ENCODE measurements around the gene TMEM59L. TPM values are rescaled to one million over a fixed set of nuclear protein-coding genes. Genes with fewer than 3 reads are reported as not detected.
A peak's percentile ranks its signal among the peaks of the same experiment; 100 is the strongest.

The TMEM59L gene
- total and polyA plus RNA-seq, 9 of the 15 experiments (the other 6 are each of a cell fraction or from before 2014, with no cell fraction given) = 0.37 TPM; not detected in 8

DNA sequence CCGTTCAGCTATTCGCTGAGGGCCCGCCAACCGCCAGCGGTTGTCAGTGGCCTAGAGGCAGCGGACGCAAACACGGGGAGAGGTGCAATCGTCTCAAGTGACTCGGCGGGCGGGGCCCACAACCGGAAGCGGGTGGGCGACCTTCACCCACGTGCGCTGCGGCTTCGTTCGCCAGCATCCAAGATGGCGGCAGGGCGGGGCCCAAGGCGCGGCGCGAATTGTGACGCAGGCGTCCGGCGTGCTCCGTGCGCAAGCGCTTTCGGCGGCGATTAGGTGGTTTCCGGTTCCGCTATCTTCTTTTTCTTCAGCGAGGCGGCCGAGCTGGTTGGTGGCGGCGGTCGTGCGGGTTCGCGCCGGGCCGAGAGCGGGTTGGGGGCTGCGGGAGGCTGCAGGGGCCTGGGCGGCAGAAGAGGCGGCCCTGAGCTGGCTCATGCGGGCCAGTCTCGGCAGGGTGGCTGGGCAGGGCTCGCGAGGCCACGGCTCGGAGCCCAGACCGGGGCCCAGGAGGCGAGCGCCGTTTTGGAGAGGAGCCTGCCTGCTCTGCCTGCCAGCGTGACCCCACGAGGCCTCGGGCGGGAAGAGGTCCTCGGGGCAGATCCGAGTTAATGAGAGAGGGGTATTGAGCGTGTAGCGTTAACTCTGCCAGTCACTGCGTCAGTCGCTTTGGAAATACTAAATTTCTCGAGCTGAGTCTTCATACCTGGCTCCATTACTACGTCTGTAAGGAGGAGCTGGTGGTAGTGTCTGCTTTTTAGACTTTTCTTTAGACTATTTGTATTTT, 40.9 kb upstream of the TMEM59L start, which contains the start of gene UBA52 (continued):
- TF ChIP-seq CEBPG (CRISPR knock-in tag; IDR thresholded peaks at IDR 0.05) = peak; percentile 58; the same call in 1 of the 2 replicates
- TF ChIP-seq CEBPG (tag; conservative IDR thresholded peaks at IDR 0.05 in 1 of 2, IDR thresholded peaks at IDR 0.05 in 1 of 2) = no peak
- TF ChIP-seq, protein P1, sequence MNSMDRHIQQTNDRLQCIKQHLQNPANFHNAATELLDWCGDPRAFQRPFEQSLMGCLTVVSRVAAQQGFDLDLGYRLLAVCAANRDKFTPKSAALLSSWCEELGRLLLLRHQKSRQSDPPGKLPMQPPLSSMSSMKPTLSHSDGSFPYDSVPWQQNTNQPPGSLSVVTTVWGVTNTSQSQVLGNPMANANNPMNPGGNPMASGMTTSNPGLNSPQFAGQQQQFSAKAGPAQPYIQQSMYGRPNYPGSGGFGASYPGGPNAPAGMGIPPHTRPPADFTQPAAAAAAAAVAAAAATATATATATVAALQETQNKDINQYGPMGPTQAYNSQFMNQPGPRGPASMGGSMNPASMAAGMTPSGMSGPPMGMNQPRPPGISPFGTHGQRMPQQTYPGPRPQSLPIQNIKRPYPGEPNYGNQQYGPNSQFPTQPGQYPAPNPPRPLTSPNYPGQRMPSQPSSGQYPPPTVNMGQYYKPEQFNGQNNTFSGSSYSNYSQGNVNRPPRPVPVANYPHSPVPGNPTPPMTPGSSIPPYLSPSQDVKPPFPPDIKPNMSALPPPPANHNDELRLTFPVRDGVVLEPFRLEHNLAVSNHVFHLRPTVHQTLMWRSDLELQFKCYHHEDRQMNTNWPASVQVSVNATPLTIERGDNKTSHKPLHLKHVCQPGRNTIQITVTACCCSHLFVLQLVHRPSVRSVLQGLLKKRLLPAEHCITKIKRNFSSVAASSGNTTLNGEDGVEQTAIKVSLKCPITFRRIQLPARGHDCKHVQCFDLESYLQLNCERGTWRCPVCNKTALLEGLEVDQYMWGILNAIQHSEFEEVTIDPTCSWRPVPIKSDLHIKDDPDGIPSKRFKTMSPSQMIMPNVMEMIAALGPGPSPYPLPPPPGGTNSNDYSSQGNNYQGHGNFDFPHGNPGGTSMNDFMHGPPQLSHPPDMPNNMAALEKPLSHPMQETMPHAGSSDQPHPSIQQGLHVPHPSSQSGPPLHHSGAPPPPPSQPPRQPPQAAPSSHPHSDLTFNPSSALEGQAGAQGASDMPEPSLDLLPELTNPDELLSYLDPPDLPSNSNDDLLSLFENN (IDR thresholded peaks at IDR 0.05; ENCODE audit: low read depth in 2 of 2, low read length in 2 of 2) = peak in 1 of 2 experiments; percentile 66; a peak in 1 of 4 replicates
- TF ChIP-seq FOSL1 (tag; conservative IDR thresholded peaks at IDR 0.05) = peak; percentile 69
- 0 out of 2 replicates have a peak, but pooled peaks have one; percentile 51 for TF ChIP-seq CBFB (CRISPR knock-in tag; IDR thresholded peaks at IDR 0.05)
- TF ChIP-seq SRF (CRISPR knock-in tag; IDR thresholded peaks at IDR 0.05) = no peak
- 0 out of 2 replicates have a peak, but pooled peaks have one; percentile 46 for TF ChIP-seq ZFPM2 (CRISPR knock-in tag; IDR thresholded peaks at IDR 0.05)
- TF ChIP-seq BRF2 (IDR thresholded peaks at IDR 0.05; ENCODE audit: borderline replicate concordance, insufficient read depth, insufficient read length) = no peak
- TF ChIP-seq, protein P2, sequence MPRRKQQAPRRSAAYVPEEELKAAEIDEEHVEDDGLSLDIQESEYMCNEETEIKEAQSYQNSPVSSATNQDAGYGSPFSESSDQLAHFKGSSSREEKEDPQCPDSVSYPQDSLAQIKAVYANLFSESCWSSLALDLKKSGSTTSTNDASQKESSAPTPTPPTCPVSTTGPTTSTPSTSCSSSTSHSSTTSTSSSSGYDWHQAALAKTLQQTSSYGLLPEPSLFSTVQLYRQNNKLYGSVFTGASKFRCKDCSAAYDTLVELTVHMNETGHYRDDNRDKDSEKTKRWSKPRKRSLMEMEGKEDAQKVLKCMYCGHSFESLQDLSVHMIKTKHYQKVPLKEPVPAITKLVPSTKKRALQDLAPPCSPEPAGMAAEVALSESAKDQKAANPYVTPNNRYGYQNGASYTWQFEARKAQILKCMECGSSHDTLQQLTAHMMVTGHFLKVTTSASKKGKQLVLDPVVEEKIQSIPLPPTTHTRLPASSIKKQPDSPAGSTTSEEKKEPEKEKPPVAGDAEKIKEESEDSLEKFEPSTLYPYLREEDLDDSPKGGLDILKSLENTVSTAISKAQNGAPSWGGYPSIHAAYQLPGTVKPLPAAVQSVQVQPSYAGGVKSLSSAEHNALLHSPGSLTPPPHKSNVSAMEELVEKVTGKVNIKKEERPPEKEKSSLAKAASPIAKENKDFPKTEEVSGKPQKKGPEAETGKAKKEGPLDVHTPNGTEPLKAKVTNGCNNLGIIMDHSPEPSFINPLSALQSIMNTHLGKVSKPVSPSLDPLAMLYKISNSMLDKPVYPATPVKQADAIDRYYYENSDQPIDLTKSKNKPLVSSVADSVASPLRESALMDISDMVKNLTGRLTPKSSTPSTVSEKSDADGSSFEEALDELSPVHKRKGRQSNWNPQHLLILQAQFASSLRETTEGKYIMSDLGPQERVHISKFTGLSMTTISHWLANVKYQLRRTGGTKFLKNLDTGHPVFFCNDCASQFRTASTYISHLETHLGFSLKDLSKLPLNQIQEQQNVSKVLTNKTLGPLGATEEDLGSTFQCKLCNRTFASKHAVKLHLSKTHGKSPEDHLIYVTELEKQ (CRISPR knock-in tag; IDR thresholded peaks at IDR 0.05) = no peak
- no peak for TF ChIP-seq CHAMP1 (IDR thresholded peaks at IDR 0.05)
- peak; percentile 92 for TF ChIP-seq GMEB1 (CRISPR knock-in tag; IDR thresholded peaks at IDR 0.05)
- peak; percentile 87 to 89; a peak in 3 of 4 replicates for TF ChIP-seq FOXK2 (conservative IDR thresholded peaks at IDR 0.05 in 1 of 2, IDR thresholded peaks at IDR 0.05 in 1 of 2; ENCODE audit: low read depth in 2 of 2)
- TF ChIP-seq ZNF23 (CRISPR knock-in tag; IDR thresholded peaks at IDR 0.05) = no peak
